Activated T-helper 2 cell treated with anti-CD3 and anti-CD28 coated beads, Interferon-gamma antibody, Interleukin-2, Interleukin-4, amounts not matched to agents 10 μg/mL and 5 μg/mL and 100 μg/mL, durations not matched to agents 14 hours and 24 hours and 36 hours (primary cell): ENCODE results near the gene MTRFR. TPM values are rescaled to one million over a fixed set of nuclear protein-coding genes. Genes with fewer than 3 reads are reported as not detected.

Experiments used
- DNase-seq: peaks from one replicate; pipeline ENCODE4 v3.0.0; 2021; ENCODE audit warnings: low spot score
- H3K27ac Mint-ChIP-seq: one replicate; pipeline ENCODE4 v1.8.0; 2021; ENCODE audit warnings: mixed read lengths
- H3K27me3 Mint-ChIP-seq: one replicate; pipeline ENCODE4 v1.8.0; 2021; ENCODE audit warnings: low read depth, mixed read lengths
- H3K36me3 Mint-ChIP-seq: one replicate; pipeline ENCODE4 v1.8.0; 2021; ENCODE audit warnings: low read depth, mixed read lengths
- H3K4me1 Mint-ChIP-seq: one replicate; pipeline ENCODE4 v1.8.0; 2021; ENCODE audit warnings: low read depth, mixed read lengths
- H3K4me3 Mint-ChIP-seq: one replicate; pipeline ENCODE4 v1.8.0; 2021; ENCODE audit warnings: low read depth, mild to moderate bottlenecking, moderate library complexity, mixed read lengths
- H3K9me3 Mint-ChIP-seq: one replicate; pipeline ENCODE4 v1.8.0; 2021; ENCODE audit warnings: mixed read lengths
- intact Hi-C: fragments of 100-400 bp; cut with micrococcal nuclease; formaldehyde crosslinking; loops from one replicate; pipeline ENCODE4 v1.15.1; 2023
- total RNA-seq: library from RNA; stranded (reverse); gene quantifications from 2 replicates; pipeline ENCODE4 v1.2.3, GENCODE V29; 2022

Gene MTRFR
- total RNA-seq, 1 donor from 2014 or later: 28.9 TPM

DNA sequence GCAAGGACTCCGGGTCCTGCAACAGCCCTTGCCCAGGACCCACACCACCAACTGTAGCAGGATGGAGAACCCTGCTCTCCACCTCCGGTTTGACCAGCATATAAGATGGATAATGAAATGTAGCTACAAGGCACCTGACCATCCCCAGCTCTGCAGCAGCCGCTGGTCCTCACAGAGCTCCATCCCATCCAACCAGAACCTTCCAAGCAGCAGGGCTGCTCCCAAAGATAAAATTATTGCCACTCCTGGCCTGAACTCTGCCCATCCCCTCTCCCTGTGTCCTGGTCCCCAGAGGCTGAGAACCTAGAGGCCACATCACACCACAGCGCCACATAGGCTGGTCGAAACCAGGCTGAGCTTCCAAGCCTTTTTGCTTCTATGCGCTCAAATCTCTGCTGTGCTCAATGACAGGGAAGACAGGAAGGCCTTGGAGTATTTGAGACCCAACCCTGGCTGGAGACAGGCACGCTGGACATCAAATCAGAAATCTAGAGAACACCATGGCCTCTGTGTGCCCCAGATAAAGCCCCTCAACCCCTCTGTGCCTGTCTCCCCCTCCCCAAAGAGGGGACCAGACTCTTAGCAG lies 34.2 kb downstream of the MTRFR start:
- peaks cover 18% of the 10 kb centered on the region for H3K36me3 Mint-ChIP-seq
- intact Hi-C loops: no loop called here
- no peaks in the 10 kb centered on the region for H3K9me3 Mint-ChIP-seq
- peaks cover 18% of the 10 kb centered on the region for H3K4me1 Mint-ChIP-seq
- no peaks in the 10 kb centered on the region for H3K27me3 Mint-ChIP-seq
- no peak overlapping the region for H3K4me3 Mint-ChIP-seq
- no peak overlapping the region for H3K27ac Mint-ChIP-seq
- no peak for DNase-seq

DNA sequence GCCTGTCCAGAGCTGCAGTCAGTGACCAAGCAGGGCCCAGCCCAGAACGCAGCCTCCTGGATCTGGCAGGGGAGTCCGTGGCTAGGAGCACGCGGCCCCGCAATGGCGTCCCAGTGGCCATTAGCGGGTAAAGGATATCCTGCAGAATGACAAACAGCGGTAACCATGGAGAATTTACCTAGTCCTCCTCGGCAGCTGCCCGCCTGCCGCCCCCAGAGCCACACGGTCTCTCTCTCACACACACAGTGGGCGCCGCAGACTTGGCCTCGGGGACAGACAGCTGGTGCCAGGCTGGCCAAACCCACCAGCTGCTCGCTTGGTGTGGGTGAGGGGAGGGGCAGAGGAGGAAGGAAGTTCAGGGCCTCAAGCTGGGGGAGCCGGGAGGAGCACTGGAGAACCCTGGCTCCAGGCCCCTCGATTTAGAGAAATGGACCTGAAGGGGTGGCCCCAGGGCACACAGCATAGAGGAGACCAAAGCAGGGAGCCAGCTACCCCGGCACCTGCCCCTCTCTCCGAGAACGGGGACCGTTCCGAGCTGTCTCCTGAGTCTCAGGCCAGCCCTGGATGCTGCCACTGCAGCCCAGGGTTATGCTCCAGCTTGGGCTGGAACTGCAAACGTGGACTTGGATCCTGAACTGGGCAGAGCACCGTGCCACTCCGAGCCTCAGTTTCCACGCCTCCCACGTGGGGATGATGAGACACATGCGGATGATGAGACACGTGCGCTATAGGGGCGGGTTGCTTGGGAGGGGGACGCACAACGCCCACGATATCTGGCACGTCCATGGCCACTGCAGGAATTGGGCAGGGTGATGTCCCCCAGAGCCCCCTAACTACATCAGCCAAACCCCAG lies 35.0 kb downstream of the MTRFR start:
- intact Hi-C loops: no loop called here
- Mint-ChIP-seq H3K9me3 (no peaks in the 10 kb centered on the region), H3K4me3 (peak overlapping the region; percentile 63), H3K27me3 (no peaks in the 10 kb centered on the region), H3K27ac (peak overlapping the region; percentile 42), H3K4me1 (peaks cover 18% of the 10 kb centered on the region), H3K36me3 (peaks cover 11% of the 10 kb centered on the region)
- no peak for DNase-seq

DNA sequence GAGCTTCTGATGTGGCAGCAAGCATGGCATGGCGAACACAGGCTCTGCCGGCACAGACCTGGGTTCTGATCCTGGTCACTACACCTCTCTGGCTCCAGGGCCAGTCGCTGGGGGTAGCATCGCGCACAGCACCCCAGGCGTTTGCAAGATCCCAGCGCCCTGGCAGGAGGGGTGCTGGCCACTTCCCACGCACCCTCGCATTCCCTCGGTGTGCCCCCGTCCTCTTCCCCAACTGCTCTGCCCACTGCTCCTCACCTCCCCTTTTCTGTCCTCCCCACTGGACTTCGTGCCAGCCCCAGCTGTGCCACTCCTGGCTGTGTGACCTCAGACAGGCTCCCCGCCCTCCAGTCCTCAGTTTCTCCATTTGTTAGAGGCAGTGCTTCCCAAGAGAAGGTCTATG lies 35.6 kb downstream of the MTRFR start:
- Mint-ChIP-seq H3K4me3 (peak overlapping the region; percentile 64), H3K27me3 (no peaks in the 10 kb centered on the region), H3K4me1 (peaks cover 18% of the 10 kb centered on the region), H3K36me3 (peaks cover 8% of the 10 kb centered on the region), H3K27ac (peak overlapping the region; percentile 42), H3K9me3 (no peaks in the 10 kb centered on the region)
- intact Hi-C loops: no loop called here
- no peak for DNase-seq

DNA sequence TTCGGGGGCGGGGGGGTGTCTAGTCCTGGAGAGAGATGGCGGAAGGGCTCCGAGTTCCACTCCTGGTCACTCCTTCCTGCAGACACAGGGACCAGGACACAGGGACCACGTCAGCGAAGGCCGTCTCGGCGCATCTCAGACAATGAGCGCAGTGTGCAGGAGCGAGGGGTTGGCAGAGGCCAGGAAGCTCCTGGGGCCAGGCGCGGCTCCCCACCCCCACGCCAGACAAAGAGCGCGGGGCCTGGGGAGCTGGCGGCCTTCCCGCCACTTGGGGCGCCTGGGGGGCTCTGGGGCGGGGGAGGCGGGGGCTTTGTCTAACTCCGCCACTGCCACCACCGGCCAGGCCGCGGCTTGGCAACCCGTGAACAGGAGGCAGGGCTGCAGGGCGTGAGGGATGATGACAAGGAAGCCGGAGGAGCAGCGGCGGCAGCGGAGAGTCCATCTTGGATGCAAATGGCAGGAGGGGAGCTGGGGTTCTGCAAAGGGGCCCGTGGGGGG lies 36.2 kb downstream of the MTRFR start:
- H3K27me3 Mint-ChIP-seq: no peaks in the 10 kb centered on the region
- peak overlapping the region; percentile 88 for H3K4me3 Mint-ChIP-seq
- H3K36me3 Mint-ChIP-seq: peaks cover 6% of the 10 kb centered on the region
- peak overlapping the region; percentile 83 for H3K27ac Mint-ChIP-seq
- DNase-seq: peak; percentile 34
- intact Hi-C loops: no loop called here
- no peaks in the 10 kb centered on the region for H3K9me3 Mint-ChIP-seq
- peaks cover 18% of the 10 kb centered on the region for H3K4me1 Mint-ChIP-seq

DNA sequence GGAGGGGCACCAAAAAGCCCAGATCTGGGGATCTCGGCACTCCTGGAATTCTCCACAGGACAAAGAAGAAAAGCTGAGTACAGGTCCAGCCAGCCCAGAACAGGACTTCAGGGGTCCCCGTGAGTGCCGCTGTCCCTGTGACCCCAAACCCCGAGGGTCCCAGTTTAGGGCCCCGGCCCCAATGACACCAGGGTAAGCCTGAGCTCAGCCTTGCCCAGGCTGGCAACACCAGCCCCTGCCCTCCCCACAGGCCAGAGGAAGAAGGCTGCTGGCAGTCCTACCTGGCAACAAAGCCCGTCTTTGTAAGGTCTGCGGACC lies 36.6 kb downstream of the MTRFR start:
- H3K4me3 Mint-ChIP-seq: peak overlapping the region; percentile 88
- H3K27ac Mint-ChIP-seq: peak overlapping the region; percentile 89
- intact Hi-C loops: no loop called here
- no peaks in the 10 kb centered on the region for H3K9me3 Mint-ChIP-seq
- H3K27me3 Mint-ChIP-seq: no peaks in the 10 kb centered on the region
- H3K36me3 Mint-ChIP-seq: peaks cover 2% of the 10 kb centered on the region
- H3K4me1 Mint-ChIP-seq: peaks cover 18% of the 10 kb centered on the region
- no peak for DNase-seq

DNA sequence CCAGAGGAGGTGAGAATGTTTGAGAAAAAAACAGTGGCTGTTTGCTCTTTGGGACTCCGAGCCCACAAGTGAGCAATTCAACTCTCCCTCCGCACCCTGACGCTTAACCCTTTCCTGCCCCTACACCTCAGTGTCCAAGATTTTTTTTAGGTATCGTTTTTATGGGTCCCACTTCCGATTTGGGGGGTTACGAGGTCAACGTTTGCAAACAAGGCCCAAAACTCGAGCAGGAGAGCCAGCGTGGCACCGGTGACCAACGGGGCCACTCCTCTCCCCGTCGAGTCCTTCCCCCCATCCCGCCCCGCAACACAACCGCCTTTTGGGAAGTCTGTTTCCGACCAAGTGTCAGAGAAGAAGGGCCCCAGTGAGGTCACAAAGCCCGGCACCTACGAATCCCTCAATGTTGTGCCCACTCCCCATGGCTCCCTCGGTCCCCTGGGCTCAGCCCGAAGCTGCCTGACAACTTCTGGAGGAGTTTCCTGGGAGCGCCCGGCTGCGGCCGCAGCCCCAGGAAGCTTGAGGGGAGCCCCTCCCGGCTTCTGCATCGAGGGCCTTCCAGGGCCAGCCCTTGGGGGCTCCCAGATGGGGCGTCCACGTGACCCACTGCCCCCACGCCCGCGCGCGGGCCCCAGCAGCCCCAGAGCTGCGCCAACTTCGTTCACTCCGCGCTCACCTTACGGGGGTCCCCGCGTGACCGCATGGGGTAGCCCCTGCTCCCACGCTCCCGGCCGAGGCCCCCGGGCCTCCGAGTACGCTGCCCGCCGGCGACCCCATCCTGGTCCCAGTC lies 37.2 kb downstream of the MTRFR start:
- peak; percentile 23 for DNase-seq
- Mint-ChIP-seq H3K4me1 (peaks cover 18% of the 10 kb centered on the region), H3K27me3 (no peaks in the 10 kb centered on the region), H3K4me3 (peak overlapping the region; percentile 88), H3K9me3 (no peaks in the 10 kb centered on the region), H3K36me3 (no peaks in the 10 kb centered on the region), H3K27ac (peak overlapping the region; percentile 89)
- intact Hi-C loops: no loop called here

DNA sequence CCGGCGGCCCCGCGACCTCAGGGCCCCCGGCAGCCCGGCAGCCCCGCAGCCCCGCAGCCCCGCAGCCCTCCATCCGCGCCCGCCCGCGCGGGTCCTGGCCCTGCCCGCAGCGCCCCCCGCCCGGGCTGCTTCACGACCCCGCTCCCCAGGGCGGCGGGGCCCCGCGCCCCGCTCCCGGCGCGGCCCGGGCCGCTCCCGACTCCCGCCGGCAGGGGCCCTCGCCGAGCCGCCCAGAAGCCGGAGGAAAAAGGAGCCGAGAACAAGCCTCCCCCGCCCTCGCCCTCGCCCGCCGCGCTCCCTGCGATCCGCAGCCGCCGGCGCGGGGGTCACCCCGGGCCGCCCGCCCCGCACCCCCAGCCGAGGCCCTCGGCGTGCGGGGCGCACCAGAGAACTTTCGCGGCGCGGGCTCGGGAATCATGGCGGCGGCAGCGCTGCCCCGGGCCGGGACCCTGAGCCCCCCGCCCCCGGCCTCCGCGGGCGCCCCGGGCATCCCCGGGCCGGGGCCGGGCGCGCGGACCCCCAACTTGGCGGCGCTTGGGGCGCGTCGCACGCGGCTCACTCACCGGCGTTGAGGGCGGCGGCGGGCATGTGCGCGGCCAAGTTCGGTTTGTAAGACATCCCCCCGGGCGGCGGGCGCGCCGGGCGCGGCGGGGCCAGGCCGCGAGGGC lies 37.9 kb downstream of the MTRFR start:
- no peak overlapping the region for H3K4me3 Mint-ChIP-seq
- H3K27ac Mint-ChIP-seq: no peak overlapping the region
- H3K9me3 Mint-ChIP-seq: no peaks in the 10 kb centered on the region
- peaks cover 18% of the 10 kb centered on the region for H3K4me1 Mint-ChIP-seq
- H3K36me3 Mint-ChIP-seq: no peaks in the 10 kb centered on the region
- no peaks in the 10 kb centered on the region for H3K27me3 Mint-ChIP-seq
- DNase-seq: peak; percentile 69
- intact Hi-C loops: no loop called here

DNA sequence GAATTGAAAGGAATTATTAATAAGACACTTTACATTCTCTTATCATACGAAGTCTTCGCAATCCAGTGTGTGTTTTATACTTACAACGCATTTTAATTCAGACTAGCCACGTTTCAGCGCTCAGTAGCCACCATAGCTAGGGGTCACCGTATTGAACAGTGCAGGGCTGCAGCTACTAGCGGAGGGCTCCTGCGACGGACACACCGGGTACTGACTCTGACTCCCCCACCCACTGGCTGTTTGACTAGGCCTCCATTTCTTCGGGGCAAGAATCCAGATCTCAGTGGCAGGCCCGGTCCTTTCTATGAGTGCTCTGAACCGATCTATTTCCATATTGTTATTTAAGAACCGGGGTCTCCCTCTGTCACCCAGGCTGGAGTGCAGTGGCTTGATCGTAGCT lies 39.9 kb downstream of the MTRFR start:
- peak overlapping the region; percentile 21 for H3K4me3 Mint-ChIP-seq
- intact Hi-C loops: no loop called here
- no peaks in the 10 kb centered on the region for H3K36me3 Mint-ChIP-seq
- no peak overlapping the region for H3K27ac Mint-ChIP-seq
- no peak for DNase-seq
- H3K27me3 Mint-ChIP-seq: no peaks in the 10 kb centered on the region
- H3K4me1 Mint-ChIP-seq: peaks cover 17% of the 10 kb centered on the region
- no peaks in the 10 kb centered on the region for H3K9me3 Mint-ChIP-seq

DNA sequence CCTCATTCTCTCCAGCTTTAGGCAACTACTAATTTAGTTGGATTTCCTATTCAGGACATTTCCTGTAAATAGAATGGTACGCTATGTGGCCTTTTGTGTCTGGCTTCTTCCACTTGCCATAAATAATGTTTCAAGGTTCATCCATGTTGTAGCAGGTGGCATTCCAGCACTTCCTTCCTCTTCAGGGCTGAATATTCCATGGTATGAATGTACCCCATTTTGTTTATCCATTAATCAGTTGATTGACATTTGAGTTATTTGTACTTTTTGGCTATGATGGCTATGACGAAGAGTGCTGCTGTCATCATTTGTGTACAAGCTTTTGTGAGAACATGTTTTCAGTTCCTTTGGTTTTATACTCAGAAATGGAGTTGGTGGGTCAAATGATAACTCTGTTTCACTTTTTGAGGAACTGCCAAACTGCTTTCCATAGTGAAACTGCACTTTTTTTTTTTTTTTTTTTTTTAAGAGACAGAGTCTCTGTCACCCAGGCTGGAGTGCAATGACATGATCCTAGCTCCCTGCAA lies 44.9 kb downstream of the MTRFR start:
- DNase-seq: no peak

DNA sequence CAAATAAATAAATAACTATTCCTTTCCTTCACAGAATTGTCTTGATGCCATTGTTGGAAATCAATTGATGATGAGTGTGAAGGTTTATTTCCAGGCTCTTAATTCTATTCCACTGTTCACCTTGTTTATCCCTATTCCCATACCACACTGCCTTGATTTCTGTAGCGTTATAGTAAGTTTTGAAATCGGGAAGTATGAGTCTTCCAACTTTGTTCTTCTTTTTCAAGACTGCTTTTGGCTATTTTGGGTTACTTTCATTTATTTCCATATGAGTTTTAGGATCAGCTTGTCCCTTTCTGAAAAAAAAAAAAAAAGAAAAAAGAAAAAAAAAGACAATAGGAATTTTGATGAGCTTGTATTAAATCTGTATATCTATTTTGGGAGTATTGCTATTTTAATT lies 47.7 kb downstream of the MTRFR start:
- no peak overlapping the region for H3K4me3 Mint-ChIP-seq
- no peaks in the 10 kb centered on the region for H3K9me3 Mint-ChIP-seq
- no peaks in the 10 kb centered on the region for H3K27me3 Mint-ChIP-seq
- H3K36me3 Mint-ChIP-seq: no peaks in the 10 kb centered on the region
- intact Hi-C loops: no loop called here
- H3K27ac Mint-ChIP-seq: no peak overlapping the region
- DNase-seq: no peak
- peaks cover 4% of the 10 kb centered on the region for H3K4me1 Mint-ChIP-seq

More for the DNA sequence above, 44.9 kb downstream of the MTRFR start:
- Mint-ChIP-seq H3K36me3 (no peaks in the 10 kb centered on the region), H3K27ac (peak overlapping the region; percentile 96), H3K4me1 (peaks cover 4% of the 10 kb centered on the region), H3K4me3 (no peak overlapping the region), H3K27me3 (no peaks in the 10 kb centered on the region), H3K9me3 (no peaks in the 10 kb centered on the region)
- intact Hi-C loops: loop anchor here (2.0 kb wide), 1 partner anchor 87 kb away; the partner anchor contains the start of gene SBNO1

DNA sequence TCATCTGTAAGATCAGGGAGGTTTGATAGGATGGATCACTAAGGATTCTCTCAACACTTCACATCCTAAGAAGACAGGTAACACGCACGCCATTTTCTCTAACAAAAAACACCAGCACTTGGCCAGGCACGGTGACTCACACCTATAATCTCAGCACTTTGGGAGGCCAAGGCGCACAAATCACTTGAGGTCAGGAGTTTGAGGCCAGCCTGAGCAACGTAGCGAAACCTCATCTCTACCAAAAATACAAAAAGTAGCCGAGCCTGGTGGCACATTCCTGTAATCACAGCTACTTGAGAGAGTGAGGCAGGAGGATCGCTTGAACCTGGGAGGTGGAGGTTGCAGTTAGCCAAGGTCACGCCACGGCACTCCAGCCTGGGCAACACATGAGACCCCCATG lies 48.9 kb downstream of the MTRFR start:
- H3K27ac Mint-ChIP-seq: no peak overlapping the region
- H3K36me3 Mint-ChIP-seq: no peaks in the 10 kb centered on the region
- DNase-seq: no peak
- H3K4me3 Mint-ChIP-seq: no peak overlapping the region
- intact Hi-C loops: no loop called here
- no peaks in the 10 kb centered on the region for H3K9me3 Mint-ChIP-seq
- peaks cover 4% of the 10 kb centered on the region for H3K4me1 Mint-ChIP-seq
- H3K27me3 Mint-ChIP-seq: no peaks in the 10 kb centered on the region

DNA sequence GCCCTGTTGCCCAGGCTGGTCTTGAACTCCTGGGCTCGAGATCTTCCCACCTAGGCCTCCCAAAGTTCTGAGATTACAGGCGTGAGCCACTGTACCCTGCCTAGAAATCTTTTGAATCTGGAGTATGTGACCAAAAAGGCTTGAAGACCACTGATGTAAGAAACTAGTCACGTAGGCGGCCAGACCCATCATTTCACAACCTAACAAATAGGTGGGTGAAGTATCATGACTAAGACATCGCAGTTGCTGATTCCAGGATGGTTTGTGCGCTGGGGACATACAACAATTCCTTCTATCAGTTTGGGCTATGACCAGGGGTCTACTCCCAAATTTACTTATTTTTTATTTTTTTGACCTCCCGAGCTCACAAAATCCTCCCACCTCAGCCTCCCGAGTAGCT lies 50.2 kb downstream of the MTRFR start:
- H3K27me3 Mint-ChIP-seq: no peaks in the 10 kb centered on the region
- no peaks in the 10 kb centered on the region for H3K4me1 Mint-ChIP-seq
- no peak for DNase-seq
- no peak overlapping the region for H3K4me3 Mint-ChIP-seq
- no peaks in the 10 kb centered on the region for H3K9me3 Mint-ChIP-seq
- intact Hi-C loops: no loop called here
- H3K36me3 Mint-ChIP-seq: no peaks in the 10 kb centered on the region
- no peak overlapping the region for H3K27ac Mint-ChIP-seq
